ENCODE measurements around the gene HDAC7. TPM values are rescaled to one million over a fixed set of nuclear protein-coding genes. Genes with fewer than 3 reads are reported as not detected.
A peak's percentile ranks its signal among the peaks of the same experiment; 100 is the strongest.

HDAC7 gene
- total RNA-seq, 5 donors from 2014 or later (not counting 1 experiment from before 2014, with no cell fraction given), result 142 to 192 (median 165) TPM

GRCh38 chr12:47795814-47796411 is 23.8 kb downstream of the HDAC7 start:
- Mint-ChIP-seq H3K27me3 (no peaks in the 10 kb centered on the region), H3K4me1 (peaks cover 21 to 22% (median 21%) of the 10 kb centered on the region in 3 donors), H3K27ac (no peak overlapping the region), H3K36me3 (peaks cover 24% of the 10 kb centered on the region), H3K9me3 (no peaks in the 10 kb centered on the region), H3K4me3 (no peak overlapping the region)
- peaks cover 5 to 36% of the 10 kb centered on the region in 2 experiments for H3K4me1 ChIP-seq (ENCODE audit: control insufficient read depth in 1 of 2, extremely low read depth in 1 of 2, insufficient read depth in 2 of 2, low read length in 2 of 2)
- H3K9me3 ChIP-seq, result no peaks in the 10 kb centered on the region
- peaks cover 16 to 90% of the 10 kb centered on the region in 2 donors for H3K36me3 ChIP-seq (ENCODE audit: control insufficient read depth in 2 of 2, extremely low read depth in 1 of 2, insufficient read depth in 1 of 2, low read length in 1 of 2)
- H3K27me3 ChIP-seq (replicated peaks in 1 of 2; ENCODE audit: control insufficient read depth in 2 of 2, extremely low read depth in 1 of 2, insufficient read depth in 2 of 2, low read length in 1 of 2), result no peaks in the 10 kb centered on the region
- ATAC-seq (replicated peaks in 1 of 4), result no peak
- no peak overlapping the region for H3K27ac ChIP-seq (ENCODE audit: low read length)
- ChIA-PET CTCF (interaction anchor here in 1 of 2 donors (2.8 kb wide), 1 partner anchor 42 kb away, joined by 14 read pairs; no protein-coding TSS in a partner anchor), POLR2A (no interaction called here)
- no peak for DNase-seq
- WGBS (ENCODE audit: insufficient coverage), result 93% methylated on average over 19 of the region's 22 CpGs
- H3K4me3 ChIP-seq (ENCODE audit: control insufficient read depth in 1 of 2, extremely low read depth in 1 of 2, low read length in 1 of 2), result no peak overlapping the region

DNA sequence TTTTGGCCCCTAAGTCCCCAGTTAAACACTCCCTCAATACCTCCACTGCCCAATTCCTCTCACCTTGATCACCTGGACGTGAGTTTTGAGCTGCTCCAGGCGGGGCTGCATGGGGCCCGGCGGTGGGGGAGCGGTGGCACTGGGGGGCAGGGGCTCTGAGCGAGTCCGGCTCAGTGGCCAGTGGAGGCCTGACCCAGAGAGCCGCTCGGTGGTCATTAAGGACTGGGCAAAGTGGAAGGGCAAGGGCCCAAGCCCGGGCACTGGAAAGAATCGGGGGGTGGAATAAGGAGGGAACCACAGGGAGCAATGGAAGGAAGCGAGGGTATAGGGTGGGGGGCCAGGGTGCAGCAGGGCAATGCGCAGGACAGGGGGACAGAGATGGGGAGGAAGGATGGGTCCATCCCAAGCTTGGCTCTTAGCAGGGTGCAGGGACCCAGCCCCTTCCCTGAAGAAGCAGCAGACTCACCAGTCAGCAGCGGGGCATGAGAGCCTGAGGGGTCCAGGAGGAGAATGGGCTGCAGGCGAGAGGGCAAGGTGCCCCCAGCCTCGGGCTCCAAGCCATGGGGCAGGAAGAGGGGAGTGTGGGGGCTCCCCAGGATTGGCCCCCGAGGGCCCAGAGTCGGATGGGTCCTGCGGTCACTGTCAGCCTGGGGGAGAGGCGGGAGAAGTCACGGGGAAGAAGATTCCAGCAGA is 24.4 kb downstream of the HDAC7 start:
- Histone ChIP-seq H3K9me3 (no peaks in the 10 kb centered on the region), H3K27ac (ENCODE audit: low read length) (no peak overlapping the region), H3K4me3 (ENCODE audit: control insufficient read depth in 1 of 2, extremely low read depth in 1 of 2, low read length in 1 of 2) (no peak overlapping the region), H3K27me3 (replicated peaks in 1 of 2; ENCODE audit: control insufficient read depth in 2 of 2, extremely low read depth in 1 of 2, insufficient read depth in 2 of 2, low read length in 1 of 2) (no peaks in the 10 kb centered on the region), H3K36me3 (ENCODE audit: control insufficient read depth in 2 of 2, extremely low read depth in 1 of 2, insufficient read depth in 1 of 2, low read length in 1 of 2) (peaks cover 19 to 92% of the 10 kb centered on the region in 2 donors), H3K4me1 (ENCODE audit: control insufficient read depth in 1 of 2, extremely low read depth in 1 of 2, insufficient read depth in 2 of 2, low read length in 2 of 2) (peaks cover 3 to 30% of the 10 kb centered on the region in 2 experiments)
- ChIA-PET CTCF (no interaction called here), POLR2A (no interaction called here)
- peaks cover 14 to 19% (median 15%) of the 10 kb centered on the region in 3 donors for H3K4me1 Mint-ChIP-seq
- no peaks in the 10 kb centered on the region for H3K27me3 Mint-ChIP-seq
- 97% methylated on average over 16 of the region's 21 CpGs for WGBS (ENCODE audit: insufficient coverage)
- H3K4me3 Mint-ChIP-seq, result no peak overlapping the region
- no peaks in the 10 kb centered on the region for H3K9me3 Mint-ChIP-seq
- peaks cover 29% of the 10 kb centered on the region for H3K36me3 Mint-ChIP-seq
- ATAC-seq (replicated peaks in 1 of 4) (no peak), DNase-seq (no peak)
- no peak overlapping the region for H3K27ac Mint-ChIP-seq

GRCh38 chr12:47794679-47795078 is 25.0 kb downstream of the HDAC7 start:
- Mint-ChIP-seq H3K36me3 (peaks cover 29% of the 10 kb centered on the region), H3K27ac (peak overlapping the region in 1 of 2 donors; percentile 48), H3K4me3 (no peak overlapping the region), H3K27me3 (no peaks in the 10 kb centered on the region), H3K4me1 (peaks cover 12 to 17% (median 12%) of the 10 kb centered on the region in 3 donors), H3K9me3 (no peaks in the 10 kb centered on the region)
- ChIA-PET POLR2A (no interaction called here), CTCF (no interaction called here)
- Histone ChIP-seq H3K4me3 (ENCODE audit: control insufficient read depth in 1 of 2, extremely low read depth in 1 of 2, low read length in 1 of 2) (no peak overlapping the region), H3K27ac (ENCODE audit: low read length) (no peak overlapping the region), H3K9me3 (no peaks in the 10 kb centered on the region), H3K36me3 (ENCODE audit: control insufficient read depth in 2 of 2, extremely low read depth in 1 of 2, insufficient read depth in 1 of 2, low read length in 1 of 2) (peaks cover 19 to 96% of the 10 kb centered on the region in 2 donors), H3K4me1 (ENCODE audit: control insufficient read depth in 1 of 2, extremely low read depth in 1 of 2, insufficient read depth in 2 of 2, low read length in 2 of 2) (peaks cover 3 to 24% of the 10 kb centered on the region in 2 experiments), H3K27me3 (replicated peaks in 1 of 2; ENCODE audit: control insufficient read depth in 2 of 2, extremely low read depth in 1 of 2, insufficient read depth in 2 of 2, low read length in 1 of 2) (no peaks in the 10 kb centered on the region)
- ATAC-seq (replicated peaks in 1 of 4) (no peak), DNase-seq (no peak)
- 97% methylated on average over 7 of the region's 9 CpGs for WGBS (ENCODE audit: insufficient coverage)

DNA sequence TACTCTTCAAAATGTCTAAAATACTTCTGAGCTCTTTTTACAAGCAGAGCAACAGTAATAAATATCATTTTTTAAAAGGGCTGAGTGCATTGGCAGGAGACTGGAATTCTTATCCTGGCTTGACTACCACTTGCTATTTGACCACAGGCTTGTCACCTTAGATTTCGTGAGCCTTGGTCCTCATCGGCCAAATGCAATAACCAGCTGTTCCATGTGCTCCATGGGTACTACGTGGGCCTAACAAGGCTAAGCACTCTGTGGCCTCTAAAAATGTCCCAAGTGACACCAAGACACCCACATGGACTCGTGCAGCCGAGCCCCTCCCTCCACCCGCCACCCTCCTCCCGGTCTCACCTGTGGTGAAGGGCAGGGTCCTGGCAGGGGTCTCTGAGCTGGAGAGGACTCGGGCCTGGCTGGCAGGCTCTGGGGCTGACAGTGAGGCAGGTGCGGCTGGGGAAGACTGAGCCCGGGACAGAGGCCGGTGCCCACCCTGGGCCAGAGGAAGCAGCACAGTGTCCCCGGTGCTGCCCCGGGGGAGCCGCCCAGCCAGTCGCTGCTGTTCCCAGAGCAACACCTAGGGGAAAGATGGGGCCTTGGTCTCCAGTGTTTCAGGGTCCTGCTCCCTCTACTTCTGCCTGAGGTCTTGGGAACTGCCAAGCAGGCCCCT is 26.6 kb downstream of the HDAC7 start:
- Mint-ChIP-seq H3K4me1 (peaks cover 2 to 8% (median 2%) of the 10 kb centered on the region in 3 donors), H3K4me3 (no peak overlapping the region), H3K36me3 (peaks cover 41% of the 10 kb centered on the region), H3K9me3 (no peaks in the 10 kb centered on the region), H3K27me3 (no peaks in the 10 kb centered on the region), H3K27ac (peak overlapping the region; percentile 49 to 58)
- H3K9me3 ChIP-seq, result no peaks in the 10 kb centered on the region
- 99% methylated on average over 7 of the region's 15 CpGs for WGBS (ENCODE audit: insufficient coverage)
- no peak for DNase-seq
- POLR2A ChIA-PET, result no interaction called here
- CTCF ChIA-PET, result interaction anchor here (0.8 to 1.1 kb wide), 3 partner anchors 11 to 87 kb away, joined by 3 read pairs; no protein-coding TSS in a partner anchor
- no peaks in the 10 kb centered on the region for H3K27me3 ChIP-seq (replicated peaks in 1 of 2; ENCODE audit: control insufficient read depth in 2 of 2, extremely low read depth in 1 of 2, insufficient read depth in 2 of 2, low read length in 1 of 2)
- no peak for ATAC-seq (replicated peaks in 1 of 4)
- H3K4me3 ChIP-seq (ENCODE audit: control insufficient read depth in 1 of 2, extremely low read depth in 1 of 2, low read length in 1 of 2), result no peak overlapping the region
- H3K27ac ChIP-seq (ENCODE audit: low read length), result no peak overlapping the region
- H3K4me1 ChIP-seq (ENCODE audit: control insufficient read depth in 1 of 2, extremely low read depth in 1 of 2, insufficient read depth in 2 of 2, low read length in 2 of 2), result peaks cover 0 to 8% of the 10 kb centered on the region in 2 experiments
- peaks cover 25 to 97% of the 10 kb centered on the region in 2 donors for H3K36me3 ChIP-seq (ENCODE audit: control insufficient read depth in 2 of 2, extremely low read depth in 1 of 2, insufficient read depth in 1 of 2, low read length in 1 of 2)

DNA sequence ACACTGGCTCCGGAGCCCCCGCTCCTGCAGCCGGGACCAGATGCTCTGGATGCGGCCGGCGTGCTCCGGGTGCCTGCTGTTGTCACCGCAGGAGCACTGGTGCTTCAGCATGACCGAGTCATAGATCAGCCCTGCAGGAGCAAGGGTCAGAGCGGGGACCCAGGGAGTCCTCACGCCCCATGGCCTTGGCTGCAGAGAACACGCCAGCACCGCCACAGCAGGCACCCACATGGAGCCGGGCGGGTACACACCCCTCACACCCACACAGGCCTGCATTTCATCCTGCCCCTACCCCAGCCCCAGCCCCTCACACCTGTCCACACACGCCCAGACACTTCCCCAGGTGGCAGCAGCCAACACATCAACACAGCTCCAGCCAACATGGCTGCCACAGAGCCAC is 27.8 kb downstream of the HDAC7 start:
- Mint-ChIP-seq H3K4me3 (no peak overlapping the region), H3K27ac (peak overlapping the region in 1 of 2 donors; percentile 22), H3K9me3 (no peaks in the 10 kb centered on the region), H3K27me3 (no peaks in the 10 kb centered on the region), H3K4me1 (no peaks in the 10 kb centered on the region), H3K36me3 (peaks cover 54% of the 10 kb centered on the region)
- Histone ChIP-seq H3K27me3 (replicated peaks in 1 of 2; ENCODE audit: control insufficient read depth in 2 of 2, extremely low read depth in 1 of 2, insufficient read depth in 2 of 2, low read length in 1 of 2) (no peaks in the 10 kb centered on the region), H3K9me3 (no peaks in the 10 kb centered on the region), H3K27ac (ENCODE audit: low read length) (no peak overlapping the region), H3K4me3 (ENCODE audit: control insufficient read depth in 1 of 2, extremely low read depth in 1 of 2, low read length in 1 of 2) (no peak overlapping the region), H3K36me3 (ENCODE audit: control insufficient read depth in 2 of 2, extremely low read depth in 1 of 2, insufficient read depth in 1 of 2, low read length in 1 of 2) (peaks cover 28 to 97% of the 10 kb centered on the region in 2 donors), H3K4me1 (ENCODE audit: control insufficient read depth in 1 of 2, extremely low read depth in 1 of 2, insufficient read depth in 2 of 2, low read length in 2 of 2) (no peaks in the 10 kb centered on the region)
- POLR2A ChIA-PET, result no interaction called here
- ATAC-seq (replicated peaks in 1 of 4) (no peak), DNase-seq (no peak)
- WGBS (ENCODE audit: insufficient coverage), result 95% methylated on average over 14 of the region's 16 CpGs
- CTCF ChIA-PET, result interaction anchor here in 1 of 2 donors (1.4 kb wide), 1 partner anchor 47 kb away, joined by 6 read pairs; no protein-coding TSS in a partner anchor

DNA sequence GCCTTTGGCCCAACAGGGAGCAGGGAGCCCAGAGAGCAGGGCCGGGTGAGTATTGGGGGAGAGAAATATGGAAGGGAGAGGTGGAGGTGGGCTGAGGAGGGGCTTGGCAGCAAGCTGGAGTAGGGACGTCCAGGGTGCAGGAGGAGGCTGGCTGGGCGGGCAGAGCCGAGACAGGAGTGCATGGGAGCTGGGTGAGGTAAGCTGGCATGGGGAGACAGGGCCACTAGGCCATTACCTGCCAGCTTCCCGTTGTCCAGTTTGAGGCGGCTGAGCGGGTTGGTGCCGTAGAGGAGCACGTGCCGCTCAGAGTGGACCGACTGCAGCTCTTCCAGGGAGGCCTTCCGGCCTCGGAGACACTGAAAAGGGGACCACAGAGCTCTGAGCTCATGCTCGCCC is 28.4 kb downstream of the HDAC7 start:
- no peak overlapping the region for H3K4me3 ChIP-seq (ENCODE audit: control insufficient read depth in 1 of 2, extremely low read depth in 1 of 2, low read length in 1 of 2)
- no peak overlapping the region for H3K27ac Mint-ChIP-seq
- H3K4me1 Mint-ChIP-seq, result no peaks in the 10 kb centered on the region
- H3K27me3 Mint-ChIP-seq, result no peaks in the 10 kb centered on the region
- no peak overlapping the region for H3K27ac ChIP-seq (ENCODE audit: low read length)
- H3K27me3 ChIP-seq (replicated peaks in 1 of 2; ENCODE audit: control insufficient read depth in 2 of 2, extremely low read depth in 1 of 2, insufficient read depth in 2 of 2, low read length in 1 of 2), result no peaks in the 10 kb centered on the region
- no peaks in the 10 kb centered on the region for H3K9me3 ChIP-seq
- no peak overlapping the region for H3K4me3 Mint-ChIP-seq
- ATAC-seq (replicated peaks in 1 of 4) (no peak), DNase-seq (no peak)
- ChIA-PET POLR2A (no interaction called here), CTCF (interaction anchor here in 1 of 2 donors (0.6 to 1.4 kb wide), 2 partner anchors 20 to 47 kb away, joined by 3 to 6 read pairs; no protein-coding TSS in a partner anchor)
- 93% methylated on average over 13 of the region's 14 CpGs for WGBS (ENCODE audit: insufficient coverage)
- peaks cover 33 to 98% of the 10 kb centered on the region in 2 donors for H3K36me3 ChIP-seq (ENCODE audit: control insufficient read depth in 2 of 2, extremely low read depth in 1 of 2, insufficient read depth in 1 of 2, low read length in 1 of 2)
- H3K36me3 Mint-ChIP-seq, result peaks cover 59% of the 10 kb centered on the region
- no peaks in the 10 kb centered on the region for H3K4me1 ChIP-seq (ENCODE audit: control insufficient read depth in 1 of 2, extremely low read depth in 1 of 2, insufficient read depth in 2 of 2, low read length in 2 of 2)
- H3K9me3 Mint-ChIP-seq, result no peaks in the 10 kb centered on the region
